HEK293 (cell line): Measurements from ENCODE around the gene NKD1.

Experiments
- CTCF ChIA-PET: fragments of 350-600 bp; formaldehyde crosslinking; extraction: SDS; loops from one replicate; lab custom pipeline; 2021; ENCODE audit warnings: antibody characterized with exemption; lab: Yijun Ruan, JAX
- POLR2A ChIA-PET: fragments of 300-600 bp; formaldehyde crosslinking; extraction: SDS; loops from one replicate; lab custom pipeline; 2020; ENCODE audit warnings: antibody characterized with exemption, inconsistent platforms; lab: Yijun Ruan, JAX
- H3K27ac ChIP-seq: fragments of 200-500 bp; sonication (Bioruptor generic); 2 replicates; pipeline ENCODE4 v1.5.1; 2014; ENCODE audit warnings: low read depth, low read length, control low read depth, inconsistent platforms; ENCODE audit errors: extremely low read depth
- H3K36me3 ChIP-seq, 2 experiments: fragments of 200-500 bp in 1 of 2; sonication (Bioruptor generic) in 1 of 2; 1 replicate in 1 of 2; 2 replicates in 1 of 2; pipeline ENCODE4 v1.5.1; 2014 to 2017; ENCODE audit warnings: inconsistent platforms in 2 of 2, low read length in 2 of 2; ENCODE audit not compliant: control insufficient read depth in 2 of 2, insufficient read depth in 1 of 2
- H3K4me1 ChIP-seq: fragments of 200-500 bp; sonication (Bioruptor generic); 2 replicates; pipeline ENCODE4 v1.5.1; 2014; ENCODE audit warnings: mild to moderate bottlenecking, low read length, inconsistent platforms; ENCODE audit not compliant: control insufficient read depth, insufficient read depth
- H3K4me3 ChIP-seq: 2 replicates; pipeline ENCODE4 v1.5.1; 2011; ENCODE audit warnings: low read depth, mild to moderate bottlenecking, control low read depth, low read length, moderate library complexity
- H3K9me3 ChIP-seq: fragments of 200-500 bp; sonication (Bioruptor generic); 2 replicates; pipeline ENCODE4 v1.5.1; 2014; ENCODE audit warnings: low read depth, low read length, inconsistent platforms; ENCODE audit not compliant: control insufficient read depth, insufficient read depth
- HOXC10 ChIP-seq: sonication (generic); formaldehyde crosslinking; IDR thresholded peaks from 2 replicates; pipeline ENCODE4 v1.8.1; 2023; ENCODE audit warnings: mild to moderate bottlenecking, missing genetic modification reagents
- HOXD13 ChIP-seq: sonication (generic); formaldehyde crosslinking; IDR thresholded peaks from 2 replicates; pipeline ENCODE4 v1.8.0; 2022; ENCODE audit warnings: missing genetic modification reagents, borderline replicate concordance
- KLF7 ChIP-seq: fragments of 450-650 bp; formaldehyde crosslinking; IDR thresholded peaks from 2 replicates; pipeline ENCODE4 v1.5.1; 2016; ENCODE audit warnings: missing biosample characterization, missing genetic modification characterization, borderline replicate concordance
- OSR2 ChIP-seq: fragments of 450-650 bp; formaldehyde crosslinking; IDR thresholded peaks from 2 replicates; pipeline ENCODE4 v1.5.1; 2016; ENCODE audit warnings: missing biosample characterization, missing genetic modification characterization
- RBAK ChIP-seq: fragments of 450-650 bp; formaldehyde crosslinking; IDR thresholded peaks from 2 replicates; pipeline ENCODE4 v1.5.1; 2016; ENCODE audit warnings: missing biosample characterization, missing genetic modification characterization
- REPIN1 ChIP-seq: fragments of 450-650 bp; formaldehyde crosslinking; IDR thresholded peaks from 2 replicates; pipeline ENCODE4 v1.5.1; 2017; ENCODE audit warnings: missing biosample characterization, missing genetic modification characterization, low read depth
- SALL2 ChIP-seq: fragments of 450-650 bp; formaldehyde crosslinking; IDR thresholded peaks from 2 replicates; pipeline ENCODE4 v1.5.0; 2017; ENCODE audit warnings: missing biosample characterization, mild to moderate bottlenecking, missing genetic modification characterization, borderline replicate concordance
- ZBTB1 ChIP-seq: fragments of 450-650 bp; formaldehyde crosslinking; IDR thresholded peaks from 2 replicates; pipeline ENCODE4 v1.5.1; 2016; ENCODE audit warnings: missing biosample characterization, missing genetic modification characterization
- ZBTB20 ChIP-seq: fragments of 450-650 bp; formaldehyde crosslinking; IDR thresholded peaks from 2 replicates; pipeline ENCODE4 v1.5.1; 2016; ENCODE audit warnings: missing biosample characterization, missing genetic modification characterization
- ZNF114 ChIP-seq: fragments of 450-650 bp; formaldehyde crosslinking; IDR thresholded peaks from 2 replicates; pipeline ENCODE4 v1.5.0; 2017; ENCODE audit warnings: missing biosample characterization, missing genetic modification characterization
- ZNF138 ChIP-seq: fragments of 450-650 bp; formaldehyde crosslinking; IDR thresholded peaks from 2 replicates; pipeline ENCODE4 v1.5.1; 2016; ENCODE audit warnings: missing biosample characterization, missing genetic modification characterization, borderline replicate concordance
- ZNF248 ChIP-seq: fragments of 450-650 bp; formaldehyde crosslinking; IDR thresholded peaks from 2 replicates; pipeline ENCODE4 v1.5.1; 2017; ENCODE audit warnings: missing biosample characterization, missing genetic modification characterization
- ZNF266 ChIP-seq: fragments of 450-650 bp; formaldehyde crosslinking; IDR thresholded peaks from 2 replicates; pipeline ENCODE4 v1.5.1; 2016; ENCODE audit warnings: missing biosample characterization, missing genetic modification characterization, low read depth
- ZNF292 ChIP-seq: fragments of 450-650 bp; formaldehyde crosslinking; IDR thresholded peaks from 2 replicates; pipeline ENCODE4 v1.5.1; 2016; ENCODE audit warnings: low read depth, missing biosample characterization, missing genetic modification characterization, borderline replicate concordance
- ZNF366 ChIP-seq: fragments of 450-650 bp; formaldehyde crosslinking; conservative IDR thresholded peaks from 2 replicates; pipeline ENCODE4 v1.5.1; 2016; ENCODE audit warnings: missing biosample characterization, missing genetic modification characterization
- ZNF37A ChIP-seq: fragments of 450-650 bp; IDR thresholded peaks from 2 replicates; pipeline ENCODE4 v1.5.1; 2018; ENCODE audit warnings: missing biosample characterization, missing genetic modification characterization
- ZNF416 ChIP-seq: fragments of 450-650 bp; formaldehyde crosslinking; IDR thresholded peaks from 2 replicates; pipeline ENCODE4 v1.5.1; 2016; ENCODE audit warnings: missing biosample characterization, missing genetic modification characterization
- ZNF48 ChIP-seq: fragments of 450-650 bp; formaldehyde crosslinking; IDR thresholded peaks from 2 replicates; pipeline ENCODE4 v1.5.1; 2016; ENCODE audit warnings: missing biosample characterization, missing genetic modification characterization
- ZNF514 ChIP-seq: fragments of 450-650 bp; formaldehyde crosslinking; IDR thresholded peaks from 2 replicates; pipeline ENCODE4 v1.5.1; 2016; ENCODE audit warnings: missing biosample characterization, missing genetic modification characterization
- ZNF548 ChIP-seq: fragments of 450-650 bp; formaldehyde crosslinking; IDR thresholded peaks from 2 replicates; pipeline ENCODE4 v1.5.1; 2016; ENCODE audit warnings: missing biosample characterization, missing genetic modification characterization
- ZNF558 ChIP-seq: fragments of 450-650 bp; formaldehyde crosslinking; IDR thresholded peaks from 2 replicates; pipeline ENCODE4 v1.5.1; 2016; ENCODE audit warnings: missing biosample characterization, missing genetic modification characterization
- ZNF600 ChIP-seq: fragments of 450-650 bp; formaldehyde crosslinking; IDR thresholded peaks from 2 replicates; pipeline ENCODE4 v1.5.1; 2016; ENCODE audit warnings: missing biosample characterization, missing genetic modification characterization
- ZNF76 ChIP-seq: fragments of 450-650 bp; formaldehyde crosslinking; IDR thresholded peaks from 2 replicates; pipeline ENCODE4; 2016; ENCODE audit warnings: low read depth, missing biosample characterization, missing genetic modification characterization, borderline replicate concordance
- ZNF837 ChIP-seq: fragments of 450-650 bp; formaldehyde crosslinking; IDR thresholded peaks from 2 replicates; pipeline ENCODE4 v1.5.1; 2016; ENCODE audit warnings: missing biosample characterization, missing genetic modification characterization
- ZSCAN16 ChIP-seq: fragments of 450-650 bp; formaldehyde crosslinking; IDR thresholded peaks from 2 replicates; pipeline ENCODE4 v1.5.1; 2016; ENCODE audit warnings: missing biosample characterization, missing genetic modification characterization
- TF ChIP-seq, protein P1 (sequence below): fragments of 450-650 bp; formaldehyde crosslinking; IDR thresholded peaks from 2 replicates; pipeline ENCODE4 v1.5.1; 2016; ENCODE audit warnings: missing biosample characterization, missing genetic modification characterization
- TF ChIP-seq, protein P2 (sequence below): fragments of 450-650 bp; formaldehyde crosslinking; IDR thresholded peaks from 2 replicates; pipeline ENCODE4 v1.5.1; 2016; ENCODE audit warnings: missing biosample characterization, missing genetic modification characterization
- TF ChIP-seq, protein P3 (sequence below): fragments of 450-650 bp; formaldehyde crosslinking; IDR thresholded peaks from 2 replicates; pipeline ENCODE4 v1.5.1; 2016; ENCODE audit warnings: missing biosample characterization, missing genetic modification characterization
- TF ChIP-seq, protein P4 (sequence below): fragments of 450-650 bp; formaldehyde crosslinking; IDR thresholded peaks from 2 replicates; pipeline ENCODE4 v1.5.1; 2016; ENCODE audit warnings: missing biosample characterization, missing genetic modification characterization

The NKD1 gene

DNA sequence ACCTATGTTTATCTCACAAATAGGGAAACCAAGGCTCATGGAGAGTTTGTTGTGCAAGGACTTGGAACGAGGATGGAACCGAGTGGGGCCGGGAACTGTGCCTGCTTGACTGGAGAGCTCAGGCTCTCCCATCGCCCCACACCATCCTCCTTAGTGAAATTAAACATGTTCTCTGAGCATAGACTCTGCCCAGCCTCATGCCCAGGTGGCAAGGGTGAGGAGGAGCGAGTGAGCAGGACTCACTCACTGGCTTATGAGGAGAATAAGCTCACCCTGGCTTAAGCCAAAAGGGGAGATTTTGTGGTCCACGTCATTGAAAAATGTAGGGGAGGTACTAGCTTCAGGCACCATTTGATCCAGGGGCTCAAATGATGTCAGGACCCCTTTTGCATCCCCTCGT, 44.8 kb downstream of the NKD1 start:
- H3K4me3 ChIP-seq = no peak overlapping the region
- no peak for TF ChIP-seq ZNF114
- no peak for TF ChIP-seq RBAK (tag by site-specific recombination)
- no peak for TF ChIP-seq SALL2 (tag by site-specific recombination)
- TF ChIP-seq ZNF248 (tag by site-specific recombination) = no peak
- no peak for TF ChIP-seq ZNF514 (tag by site-specific recombination)
- no peak for TF ChIP-seq ZNF138
- no peak for TF ChIP-seq OSR2 (tag by site-specific recombination)
- no peak for TF ChIP-seq ZNF366 (tag by site-specific recombination)
- no peak for TF ChIP-seq ZNF76 (tag by site-specific recombination)
- TF ChIP-seq, protein P1, sequence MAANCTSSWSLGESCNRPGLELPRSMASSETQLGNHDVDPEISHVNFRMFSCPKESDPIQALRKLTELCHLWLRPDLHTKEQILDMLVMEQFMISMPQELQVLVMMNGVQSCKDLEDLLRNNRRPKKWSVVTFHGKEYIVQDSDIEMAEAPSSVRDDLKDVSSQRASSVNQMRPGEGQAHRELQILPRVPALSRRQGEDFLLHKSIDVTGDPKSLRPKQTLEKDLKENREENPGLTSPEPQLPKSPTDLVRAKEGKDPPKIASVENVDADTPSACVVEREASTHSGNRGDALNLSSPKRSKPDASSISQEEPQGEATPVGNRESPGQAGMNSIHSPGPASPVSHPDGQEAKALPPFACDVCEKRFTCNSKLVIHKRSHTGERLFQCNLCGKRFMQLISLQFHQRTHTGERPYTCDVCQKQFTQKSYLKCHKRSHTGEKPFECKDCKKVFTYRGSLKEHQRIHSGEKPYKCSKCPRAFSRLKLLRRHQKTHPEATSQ (tag by site-specific recombination) = no peak
- no peak for TF ChIP-seq ZSCAN16
- H3K36me3 ChIP-seq = no peaks in the 10 kb centered on the region
- POLR2A ChIA-PET = interaction anchor here (0.5 kb wide), 1 partner anchor 21 kb away, joined by 3 read pairs; no protein-coding TSS in a partner anchor
- H3K4me1 ChIP-seq = peaks cover 3% of the 10 kb centered on the region; the same call in 1 of the 2 replicates
- CTCF ChIA-PET = interaction anchor here (0.5 to 2.5 kb wide), 3 partner anchors 72 to 213 kb away, joined by 3 to 13 read pairs (median 3); no protein-coding TSS in a partner anchor
- no peak overlapping the region for H3K27ac ChIP-seq
- no peaks in the 10 kb centered on the region for H3K9me3 ChIP-seq

DNA sequence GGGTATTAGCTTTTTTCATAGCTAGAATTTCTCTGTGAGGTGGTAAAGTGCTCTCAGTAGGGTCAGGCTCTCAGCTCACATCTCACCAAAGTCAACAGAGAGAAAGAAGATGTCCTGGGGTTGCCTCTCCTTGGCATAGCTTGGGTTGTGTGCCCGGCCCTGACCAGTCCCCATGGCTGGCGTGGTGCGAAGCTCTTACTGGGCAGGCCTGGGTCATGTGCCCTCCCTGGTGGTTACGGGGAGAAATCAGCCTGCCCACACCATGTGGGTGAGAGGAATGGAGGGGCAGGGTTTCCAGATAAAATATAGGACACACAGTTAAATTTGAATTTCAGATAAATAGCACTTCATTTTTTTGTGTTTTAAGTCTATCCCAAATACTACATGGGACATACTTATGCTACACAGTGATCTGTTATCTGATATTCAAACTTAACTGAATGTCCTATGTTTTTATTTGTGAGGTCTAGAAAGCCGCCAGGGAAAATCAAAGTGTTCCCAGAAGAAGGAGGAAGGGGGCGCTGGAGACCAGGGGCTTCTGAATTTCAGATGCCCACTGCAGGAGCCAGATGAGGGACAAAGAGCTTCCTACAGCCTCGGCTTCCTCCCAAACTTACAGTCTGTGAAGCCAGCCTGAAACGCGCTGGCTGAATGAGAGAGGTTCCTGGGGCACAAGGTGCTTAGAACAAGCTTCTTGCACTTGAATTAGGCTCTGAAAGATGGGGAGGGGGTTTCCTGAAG, 45.4 kb downstream of the NKD1 start:
- Histone ChIP-seq H3K4me3 (no peak overlapping the region), H3K27ac (no peak overlapping the region), H3K4me1 (peaks cover 3% of the 10 kb centered on the region; the same call in 1 of the 2 replicates), H3K36me3 (no peaks in the 10 kb centered on the region), H3K9me3 (no peaks in the 10 kb centered on the region)
- POLR2A ChIA-PET = no interaction called here
- CTCF ChIA-PET = interaction anchor here (0.5 to 2.5 kb wide), 6 partner anchors 21 to 213 kb away, joined by 3 to 13 read pairs (median 3); no protein-coding TSS in a partner anchor
- no peak for TF ChIP-seq ZNF558
- TF ChIP-seq ZNF600 (tag by site-specific recombination) = no peak
- TF ChIP-seq RBAK (tag by site-specific recombination) = no peak
- TF ChIP-seq, protein P2, sequence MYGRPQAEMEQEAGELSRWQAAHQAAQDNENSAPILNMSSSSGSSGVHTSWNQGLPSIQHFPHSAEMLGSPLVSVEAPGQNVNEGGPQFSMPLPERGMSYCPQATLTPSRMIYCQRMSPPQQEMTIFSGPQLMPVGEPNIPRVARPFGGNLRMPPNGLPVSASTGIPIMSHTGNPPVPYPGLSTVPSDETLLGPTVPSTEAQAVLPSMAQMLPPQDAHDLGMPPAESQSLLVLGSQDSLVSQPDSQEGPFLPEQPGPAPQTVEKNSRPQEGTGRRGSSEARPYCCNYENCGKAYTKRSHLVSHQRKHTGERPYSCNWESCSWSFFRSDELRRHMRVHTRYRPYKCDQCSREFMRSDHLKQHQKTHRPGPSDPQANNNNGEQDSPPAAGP = no peak
- no peak for TF ChIP-seq ZNF48 (tag by site-specific recombination)
- TF ChIP-seq ZNF548 (tag by site-specific recombination) = no peak
- TF ChIP-seq ZNF292 (tag by site-specific recombination) = no peak
- no peak for TF ChIP-seq REPIN1 (tag by site-specific recombination)
- TF ChIP-seq, protein P3, sequence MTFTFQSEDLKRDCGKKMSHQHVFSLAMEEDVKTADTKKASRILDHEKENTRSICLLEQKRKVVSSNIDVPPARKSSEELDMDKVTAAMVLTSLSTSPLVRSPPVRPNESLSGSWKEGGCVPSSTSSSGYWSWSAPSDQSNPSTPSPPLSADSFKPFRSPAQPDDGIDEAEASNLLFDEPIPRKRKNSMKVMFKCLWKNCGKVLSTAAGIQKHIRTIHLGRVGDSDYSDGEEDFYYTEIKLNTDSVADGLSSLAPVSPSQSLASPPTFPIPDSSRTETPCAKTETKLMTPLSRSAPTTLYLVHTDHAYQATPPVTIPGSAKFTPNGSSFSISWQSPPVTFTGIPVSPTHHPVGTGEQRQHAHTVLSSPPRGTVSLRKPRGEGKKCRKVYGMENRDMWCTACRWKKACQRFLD (tag by site-specific recombination) = no peak
- no peak for TF ChIP-seq ZNF416 (tag by site-specific recombination)
- TF ChIP-seq ZNF837 (tag by site-specific recombination) = no peak
- TF ChIP-seq KLF7 = no peak
- no peak for TF ChIP-seq HOXC10 (CRISPR knock-in tag)
- TF ChIP-seq ZNF37A (tag by site-specific recombination) = no peak
- TF ChIP-seq ZBTB20 (tag by site-specific recombination) = no peak
- TF ChIP-seq HOXD13 (CRISPR knock-in tag) = no peak
- TF ChIP-seq, protein P4, sequence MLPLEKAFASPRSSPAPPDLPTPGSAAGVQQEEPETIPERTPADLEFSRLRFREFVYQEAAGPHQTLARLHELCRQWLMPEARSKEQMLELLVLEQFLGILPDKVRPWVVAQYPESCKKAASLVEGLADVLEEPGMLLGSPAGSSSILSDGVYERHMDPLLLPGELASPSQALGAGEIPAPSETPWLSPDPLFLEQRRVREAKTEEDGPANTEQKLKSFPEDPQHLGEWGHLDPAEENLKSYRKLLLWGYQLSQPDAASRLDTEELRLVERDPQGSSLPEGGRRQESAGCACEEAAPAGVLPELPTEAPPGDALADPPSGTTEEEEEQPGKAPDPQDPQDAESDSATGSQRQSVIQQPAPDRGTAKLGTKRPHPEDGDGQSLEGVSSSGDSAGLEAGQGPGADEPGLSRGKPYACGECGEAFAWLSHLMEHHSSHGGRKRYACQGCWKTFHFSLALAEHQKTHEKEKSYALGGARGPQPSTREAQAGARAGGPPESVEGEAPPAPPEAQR (tag by site-specific recombination) = no peak
- no peak for TF ChIP-seq ZBTB1 (tag by site-specific recombination)
- TF ChIP-seq ZNF266 (tag by site-specific recombination) = no peak
